HG02973 (cell line): ENCODE data around the gene IL12RB2.

Experiments
- ATAC-seq: cut with Tn5 transposase; IDR thresholded peaks from one replicate; pipeline ENCODE4 v1.9.1; 2021; ENCODE audit warnings: moderate library complexity; ENCODE audit not compliant: unreplicated experiment

IL12RB2 gene

DNA sequence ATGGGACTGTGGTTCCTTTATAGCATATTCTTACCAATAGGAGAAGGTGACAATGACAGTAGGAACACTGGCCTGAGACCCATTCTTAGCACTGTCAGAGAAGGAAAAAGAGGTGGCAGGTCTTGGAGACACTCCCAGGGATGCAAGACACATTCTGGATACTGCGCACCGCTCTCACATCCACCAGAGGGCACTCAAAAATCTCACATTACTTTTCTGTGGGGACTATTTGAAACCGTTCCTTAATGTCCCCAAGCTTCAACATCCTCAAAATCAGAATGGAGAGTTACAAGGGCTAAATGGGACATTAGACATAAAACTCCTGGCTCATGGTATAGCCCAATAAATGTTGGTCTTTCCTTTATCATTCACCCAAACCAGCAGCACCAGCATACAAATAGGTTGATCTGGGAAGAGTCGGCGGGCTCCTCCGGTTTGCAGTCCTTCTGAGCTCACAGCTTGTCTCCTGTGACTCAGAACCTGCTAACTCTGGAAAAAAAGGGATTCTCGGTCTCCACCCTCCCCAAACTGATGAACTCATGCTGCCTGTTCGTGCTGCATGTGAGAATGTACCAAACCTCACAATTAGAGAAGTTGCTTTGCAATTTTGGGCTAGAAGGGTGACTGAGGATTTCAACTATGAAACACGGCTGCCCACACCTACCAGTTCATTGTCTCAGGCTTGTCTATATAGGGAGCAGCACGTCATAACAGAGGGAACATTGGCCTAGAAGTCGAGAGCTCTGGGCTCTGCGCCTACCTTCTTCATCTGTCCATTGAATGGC, 40.2 kb downstream of the IL12RB2 start:
- ATAC-seq: no peak

DNA sequence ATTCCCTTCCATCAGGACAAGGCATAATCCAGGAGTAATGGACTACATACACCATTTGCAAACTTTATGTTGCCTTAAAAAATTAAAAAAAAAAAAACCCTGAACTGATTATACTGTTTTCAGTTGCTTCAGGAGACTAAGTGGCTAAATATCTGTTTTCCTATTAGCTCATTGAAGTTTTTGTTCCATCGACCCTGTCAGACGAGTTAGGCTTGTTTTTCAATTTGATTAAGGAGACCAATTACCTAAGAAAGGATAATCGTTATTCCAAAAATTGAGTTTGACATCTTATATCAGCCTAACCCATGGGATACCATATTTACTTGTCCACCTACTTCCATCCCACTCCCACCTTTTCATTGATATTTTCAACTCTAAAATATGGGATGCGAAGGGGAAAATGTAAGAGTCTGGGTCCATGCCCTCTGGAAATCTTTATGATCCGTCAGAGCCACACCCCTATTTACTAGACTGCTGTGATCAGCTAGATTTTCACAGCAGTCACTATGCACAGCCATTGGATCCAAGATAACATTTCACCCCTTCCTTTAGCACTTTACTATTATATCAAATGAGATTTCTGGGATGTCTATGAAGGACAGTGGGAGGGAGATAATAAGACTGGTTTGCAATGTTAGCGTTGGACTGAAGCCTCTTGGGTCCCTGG, 41.0 kb downstream of the IL12RB2 start:
- no peak for ATAC-seq

DNA sequence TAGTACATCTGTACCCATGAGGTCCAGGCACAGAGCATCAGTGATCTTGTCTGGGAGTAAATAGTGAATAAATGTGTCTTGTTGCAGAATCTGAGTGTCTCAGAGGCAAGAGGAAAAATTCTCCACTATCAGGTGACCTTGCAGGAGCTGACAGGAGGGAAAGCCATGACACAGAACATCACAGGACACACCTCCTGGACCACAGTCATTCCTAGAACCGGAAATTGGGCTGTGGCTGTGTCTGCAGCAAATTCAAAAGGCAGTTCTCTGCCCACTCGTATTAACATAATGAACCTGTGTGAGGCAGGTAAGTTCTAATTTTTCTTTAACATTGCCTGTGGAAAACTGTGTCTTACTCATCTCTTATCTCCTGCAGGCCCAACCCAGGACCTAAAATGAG, 43.1 kb downstream of the IL12RB2 start:
- peak; percentile 77 for ATAC-seq

DNA sequence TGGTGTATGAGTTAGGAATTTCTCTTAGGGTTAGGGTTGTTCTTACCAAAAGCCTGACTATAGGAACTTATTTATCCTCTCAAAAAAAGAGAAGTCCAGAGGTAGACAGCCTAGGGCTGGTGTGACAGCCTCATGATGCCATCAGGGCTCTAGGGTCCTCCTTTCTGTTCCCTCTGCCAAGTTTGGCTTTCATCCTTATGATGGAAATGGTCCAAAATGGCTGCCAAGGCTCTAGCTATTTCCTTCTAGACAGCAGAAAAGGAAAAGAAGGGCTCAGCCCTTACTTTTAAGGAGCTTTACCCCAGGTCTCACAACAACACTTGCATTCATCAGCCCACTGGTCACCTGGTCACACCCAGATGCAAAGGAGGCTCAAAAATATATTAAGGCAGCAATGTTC, 44.5 kb downstream of the IL12RB2 start:
- no peak for ATAC-seq

DNA sequence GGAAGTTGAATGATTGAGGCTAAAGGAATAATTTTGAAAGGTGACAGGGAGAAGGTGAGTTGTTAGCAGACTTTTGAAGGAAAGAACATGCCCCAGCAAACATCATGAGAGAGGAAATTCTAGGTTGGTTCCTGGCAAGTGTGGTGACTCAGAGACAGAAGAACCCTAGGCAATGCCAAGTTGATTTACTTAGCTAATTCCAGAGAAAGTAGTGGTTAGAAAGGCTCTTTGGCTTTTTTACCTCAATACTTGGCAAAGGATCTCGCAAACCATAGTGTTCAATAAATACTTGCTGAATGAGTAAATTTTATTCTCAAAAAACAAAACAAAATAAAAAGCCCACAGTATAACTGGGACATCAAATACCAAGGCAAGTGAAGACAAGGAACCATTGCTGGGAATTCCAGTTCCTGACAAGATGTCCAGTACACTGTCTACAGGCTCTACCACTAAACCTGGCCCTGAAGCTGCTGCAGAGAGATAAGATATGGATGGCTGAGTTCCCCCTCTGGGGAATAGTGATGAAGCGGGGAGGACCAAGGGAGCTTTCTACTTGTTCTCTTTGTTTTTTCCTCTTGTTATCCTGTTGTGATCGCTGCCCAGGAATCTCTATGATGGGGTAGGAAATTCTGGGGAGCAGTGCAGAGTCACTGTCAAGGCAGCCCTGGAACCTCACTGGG, 48.2 kb downstream of the IL12RB2 start:
- ATAC-seq: no peak

DNA sequence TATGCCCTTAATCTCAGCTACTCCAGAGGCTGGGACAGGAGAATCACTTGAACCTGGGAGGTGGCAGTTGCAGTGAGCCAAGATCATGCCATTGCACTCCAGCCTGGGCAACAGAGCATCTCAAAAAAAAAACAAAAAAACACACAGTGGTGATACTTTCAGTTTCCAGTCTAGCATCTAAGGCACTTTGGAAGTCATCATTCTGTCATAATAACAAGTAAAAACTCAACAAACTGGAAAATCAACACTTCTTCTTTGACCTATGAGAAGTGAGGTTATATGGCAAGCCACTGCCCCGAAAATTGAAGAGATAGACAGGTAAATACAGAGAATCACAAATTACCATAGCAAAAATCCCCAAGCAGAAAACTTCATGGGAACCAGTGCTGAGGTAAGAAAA, 51.9 kb downstream of the IL12RB2 start:
- no peak for ATAC-seq

DNA sequence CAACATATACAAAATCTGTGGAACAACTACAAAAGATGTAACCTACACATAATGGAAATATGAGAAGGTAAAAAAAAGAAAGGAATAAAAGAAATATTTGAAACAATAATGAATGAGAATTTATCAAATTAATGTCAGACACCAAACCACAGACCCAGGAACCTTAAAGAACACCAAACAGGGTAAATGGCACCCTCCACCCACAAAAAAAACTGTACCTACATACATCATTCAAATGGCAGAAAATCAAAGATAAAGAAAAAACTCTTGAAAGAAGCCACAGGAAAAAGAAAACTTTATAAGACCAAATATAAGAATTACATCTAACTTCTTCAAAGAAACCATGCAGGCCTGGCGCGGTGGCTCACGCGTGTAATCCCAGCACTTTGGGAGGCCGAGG, 54.0 kb downstream of the IL12RB2 start:
- no peak for ATAC-seq

DNA sequence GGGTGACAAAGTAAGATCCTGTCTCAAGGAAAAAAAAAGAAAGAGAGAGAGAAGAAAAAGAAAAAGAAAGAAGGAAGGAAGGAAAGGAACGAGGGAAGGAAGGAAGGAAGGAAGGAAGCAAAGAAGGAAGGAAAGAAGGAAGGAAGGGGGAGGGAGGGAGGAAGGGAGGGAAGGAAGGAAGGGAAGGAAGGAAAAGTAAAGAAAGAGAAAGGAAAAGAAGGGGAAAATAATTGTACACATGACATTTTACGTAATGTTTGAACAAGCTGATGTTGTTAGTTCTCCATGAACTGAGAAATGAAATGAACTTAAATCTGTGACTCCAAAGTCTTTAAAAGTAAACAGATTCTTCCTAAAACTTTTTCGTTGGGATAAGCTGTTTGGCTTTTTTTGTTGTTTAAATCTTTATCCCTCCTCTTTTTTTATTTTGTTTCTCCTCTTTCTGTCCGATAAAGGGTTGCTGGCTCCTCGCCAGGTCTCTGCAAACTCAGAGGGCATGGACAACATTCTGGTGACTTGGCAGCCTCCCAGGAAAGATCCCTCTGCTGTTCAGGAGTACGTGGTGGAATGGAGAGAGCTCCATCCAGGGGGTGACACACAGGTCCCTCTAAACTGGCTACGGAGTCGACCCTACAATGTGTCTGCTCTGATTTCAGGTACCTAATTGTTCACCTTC, 59.8 kb downstream of the IL12RB2 start:
- ATAC-seq: no peak

DNA sequence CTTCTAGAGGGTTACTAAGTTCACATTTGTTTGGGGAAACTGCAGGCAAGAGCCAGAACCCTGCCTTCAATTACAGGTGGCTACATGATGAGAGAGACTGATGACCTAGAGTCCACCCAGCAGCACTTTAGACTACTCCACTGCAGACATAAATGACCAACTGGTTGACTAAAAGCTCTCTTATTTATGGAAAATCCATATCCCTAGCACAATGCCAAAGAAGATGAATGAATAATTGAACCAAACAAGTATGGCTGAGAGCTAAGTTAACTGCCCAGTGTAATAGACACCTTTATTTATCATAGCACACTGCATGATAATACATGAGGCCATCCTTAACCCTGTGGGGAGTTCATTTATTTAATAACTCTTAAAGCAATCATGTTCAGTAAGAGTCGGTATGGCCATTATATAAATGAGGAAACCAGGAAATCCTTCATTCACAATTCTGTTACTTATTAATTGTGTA, 60.4 kb downstream of the IL12RB2 start:
- no peak for ATAC-seq

DNA sequence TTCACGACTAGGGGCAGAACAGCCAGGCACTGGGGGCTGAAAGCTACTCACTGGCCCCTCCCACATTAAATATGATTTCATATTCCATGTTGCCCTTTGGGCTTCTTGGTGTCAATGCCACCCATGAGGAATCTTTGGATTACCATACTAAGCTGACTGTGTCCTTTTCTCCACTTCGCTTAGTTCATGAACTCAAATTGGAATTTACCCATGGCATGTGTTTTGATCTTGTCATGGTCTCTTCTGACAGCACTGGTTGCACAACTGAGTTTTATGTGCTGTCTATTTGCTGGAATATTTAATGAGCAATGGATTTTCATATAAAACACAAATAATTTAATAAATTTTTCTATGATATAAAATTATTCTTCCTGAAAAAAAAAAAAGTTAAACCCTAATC, 63.4 kb downstream of the IL12RB2 start:
- no peak for ATAC-seq

DNA sequence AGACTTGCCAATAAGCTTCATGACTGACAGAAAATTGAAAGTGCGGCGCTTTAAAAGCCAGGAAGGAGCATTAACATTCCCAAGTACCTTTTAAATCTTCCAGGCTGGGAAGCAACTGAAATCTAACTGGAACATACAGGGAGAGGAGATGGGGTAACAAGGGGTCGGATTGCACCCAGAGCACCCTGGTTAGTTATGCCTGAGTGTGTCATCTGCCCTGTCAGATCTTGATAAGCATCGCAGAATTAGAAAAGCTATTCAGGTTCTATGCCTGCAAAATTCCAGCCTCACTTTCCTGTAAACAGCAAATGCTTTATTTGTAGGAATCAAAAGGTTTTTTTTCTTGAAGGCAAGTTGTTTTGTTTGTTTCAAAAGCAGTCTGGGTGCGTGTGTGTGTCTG, 64.0 kb downstream of the IL12RB2 start:
- no peak for ATAC-seq

DNA sequence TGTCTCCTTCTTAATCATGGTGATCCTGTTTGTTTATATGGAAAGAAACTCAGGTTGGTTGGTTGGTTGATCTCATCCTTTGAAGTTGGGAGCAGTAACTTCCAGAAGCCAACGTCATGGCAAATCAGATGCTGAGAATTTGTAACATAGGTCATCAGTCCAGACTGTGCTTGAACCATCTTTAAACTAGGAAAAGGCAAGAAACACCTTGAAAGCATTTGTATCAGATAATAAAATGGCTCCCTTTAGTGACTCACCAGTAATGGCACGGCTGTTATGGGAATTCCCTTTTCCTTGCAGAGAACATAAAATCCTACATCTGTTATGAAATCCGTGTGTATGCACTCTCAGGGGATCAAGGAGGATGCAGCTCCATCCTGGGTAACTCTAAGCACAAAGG, 64.5 kb downstream of the IL12RB2 start:
- no peak for ATAC-seq

DNA sequence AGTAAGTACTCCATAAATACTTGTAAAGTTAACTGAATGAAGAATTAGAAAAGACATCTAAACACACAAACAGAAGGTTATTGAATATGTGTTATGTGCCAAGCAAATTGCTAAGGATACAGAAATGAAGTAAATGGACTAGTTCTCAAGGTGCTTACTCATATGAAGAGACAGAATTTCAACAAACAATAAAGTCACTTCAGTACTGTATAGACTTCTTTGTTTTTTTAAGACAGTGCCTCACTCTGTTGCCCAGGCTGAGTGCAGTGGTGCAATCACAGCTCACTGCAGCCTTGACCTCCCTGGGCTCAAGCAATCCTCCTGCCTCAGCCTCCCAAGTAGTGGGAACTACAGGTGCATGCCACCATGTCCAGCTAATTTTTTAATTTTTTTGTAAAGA, 65.2 kb downstream of the IL12RB2 start:
- no peak for ATAC-seq

DNA sequence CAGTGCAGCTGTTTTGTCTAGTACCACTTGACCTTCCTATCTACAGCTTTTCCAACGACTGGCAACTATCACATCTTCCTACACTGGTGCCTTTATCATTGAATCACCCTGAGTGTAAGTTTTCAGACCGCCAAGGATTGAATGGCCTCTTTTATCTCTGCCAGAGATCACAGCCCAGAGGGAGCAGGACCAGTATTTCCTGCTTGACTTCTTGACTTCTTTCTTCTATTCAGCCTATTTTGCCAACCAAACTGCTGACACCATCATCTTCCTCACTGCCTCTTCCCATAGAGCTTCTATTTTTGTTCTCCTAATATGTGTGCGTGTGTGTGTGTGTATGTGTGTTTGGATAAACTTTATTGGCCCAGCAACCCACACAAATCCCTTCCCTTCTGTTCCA, 68.7 kb downstream of the IL12RB2 start:
- no peak for ATAC-seq

DNA sequence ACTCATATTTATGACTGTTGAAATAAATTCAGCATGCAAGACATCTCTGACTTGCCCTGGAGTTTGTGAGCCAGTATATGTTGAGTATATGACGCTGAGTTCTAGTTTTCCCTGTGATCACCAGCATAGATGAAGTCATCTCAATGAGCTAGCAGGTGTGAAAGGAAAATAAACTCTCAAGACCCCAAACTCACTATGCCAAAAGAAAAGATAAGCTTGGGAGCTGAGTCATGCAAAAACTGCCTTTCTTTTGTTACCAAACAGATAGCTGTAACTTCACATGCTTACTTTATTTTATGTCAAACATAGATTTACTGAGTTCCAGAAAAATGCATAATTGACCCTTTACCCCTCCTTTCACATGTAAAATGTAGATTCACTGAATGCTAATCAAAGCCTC, 69.6 kb downstream of the IL12RB2 start:
- ATAC-seq: no peak

DNA sequence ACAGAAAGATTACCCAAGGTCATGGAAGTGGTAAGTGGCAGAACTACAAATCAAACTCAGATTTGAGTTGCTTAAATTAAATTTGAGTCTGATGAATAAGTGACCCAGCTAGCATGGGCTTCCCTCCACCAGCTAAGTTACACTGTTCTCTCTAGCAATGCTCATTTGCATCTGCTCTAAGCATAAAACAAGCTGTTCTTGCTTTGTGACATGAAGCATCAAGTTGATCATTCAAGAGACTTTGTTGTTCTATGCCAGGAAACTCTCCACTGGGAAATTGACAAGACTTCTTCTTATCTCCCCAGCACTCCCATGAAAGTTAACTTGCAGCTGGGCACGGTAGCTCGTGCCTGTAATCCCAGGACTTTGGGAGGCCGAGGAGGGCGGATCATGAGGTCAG, 73.5 kb downstream of the IL12RB2 start:
- no peak for ATAC-seq

DNA sequence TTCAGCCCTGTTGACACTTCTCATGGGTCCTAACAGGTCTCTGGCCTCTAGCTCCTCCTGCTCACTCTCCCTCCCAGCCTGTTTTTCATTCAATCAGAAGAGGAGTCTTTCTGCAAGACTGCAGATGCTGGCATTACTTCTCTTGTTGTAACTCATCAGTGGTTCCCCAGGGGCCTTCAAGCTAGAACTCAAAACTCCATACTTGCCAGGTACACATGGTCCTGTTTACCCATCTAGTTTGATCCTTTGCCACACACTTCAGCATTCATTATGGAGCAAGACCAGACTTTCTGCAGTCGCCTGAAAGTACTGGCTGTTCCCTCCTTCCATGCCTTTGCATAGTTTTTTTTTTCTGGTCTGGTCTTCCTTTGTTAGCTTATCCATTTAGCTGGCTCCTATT, 74.6 kb downstream of the IL12RB2 start:
- no peak for ATAC-seq

DNA sequence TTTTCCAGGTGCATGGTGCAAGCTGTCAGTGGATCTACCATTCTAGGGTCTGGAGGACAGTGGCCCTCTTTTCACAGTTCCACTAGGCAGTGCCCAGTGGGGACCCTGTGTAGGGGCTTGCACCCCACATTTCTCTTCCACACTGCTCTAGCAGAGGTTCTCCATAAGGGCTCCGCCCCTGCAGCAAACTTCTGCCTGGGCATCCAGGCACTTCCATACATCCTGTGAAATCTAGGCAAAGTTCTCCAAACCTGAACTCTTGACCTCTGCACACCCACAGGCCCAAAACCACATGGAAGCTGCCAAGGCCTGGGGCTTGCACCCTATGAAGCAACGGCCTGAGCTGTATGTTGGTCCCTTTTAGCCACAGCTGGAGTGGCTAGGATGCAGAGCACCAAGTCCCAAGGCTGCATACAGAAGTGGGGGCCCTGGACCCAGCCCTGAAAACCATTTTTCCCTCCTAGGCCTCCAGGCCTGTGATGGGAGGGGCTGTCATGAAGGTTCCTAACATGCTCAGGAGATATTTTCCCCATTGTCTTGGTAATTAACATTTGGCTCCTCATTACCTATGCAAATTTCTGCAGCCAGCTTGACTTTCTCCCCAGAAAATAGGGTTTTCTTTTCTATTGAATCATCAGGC, 76.4 kb downstream of the IL12RB2 start:
- ATAC-seq: no peak

DNA sequence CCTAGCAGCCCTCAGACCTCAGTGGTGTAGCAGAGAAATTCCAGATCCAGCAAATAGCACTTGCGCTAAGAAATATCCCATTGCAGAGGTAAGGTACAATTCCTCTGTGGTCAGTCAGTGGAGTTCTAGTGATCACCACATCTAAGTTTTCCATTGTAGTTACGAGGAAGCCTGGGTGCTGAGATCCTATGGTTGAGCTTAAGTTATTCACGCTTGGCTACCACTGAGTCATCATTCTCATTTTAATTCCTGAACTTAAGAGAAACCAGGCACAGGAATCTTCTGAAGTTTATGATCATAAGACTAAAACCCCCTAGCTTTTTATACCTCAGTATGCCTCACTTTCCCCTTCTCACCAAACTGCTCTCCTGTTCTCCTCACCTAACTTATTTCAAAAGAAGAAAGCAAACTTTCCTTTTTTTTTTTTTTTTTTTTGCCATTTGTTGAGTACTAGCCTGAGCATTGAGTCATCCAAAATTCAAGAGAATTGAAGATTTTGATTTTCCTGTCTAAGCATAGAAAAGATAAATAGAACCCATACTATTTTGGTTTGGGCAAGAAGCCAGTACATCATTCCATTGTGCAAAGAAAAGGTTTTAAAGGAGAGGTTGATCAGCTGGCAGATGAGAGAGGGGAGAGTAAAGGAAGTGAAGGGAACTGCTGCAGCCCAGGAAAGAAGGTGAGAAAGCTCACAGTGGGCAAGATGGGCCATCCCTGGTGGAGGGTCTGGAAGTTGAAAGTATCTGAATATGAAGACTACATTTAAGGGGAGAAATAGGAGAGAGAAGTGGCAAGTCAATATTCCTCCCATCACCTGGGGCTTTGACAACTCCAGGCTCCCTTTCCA, 82.6 kb downstream of the IL12RB2 start:
- no peak for ATAC-seq

DNA sequence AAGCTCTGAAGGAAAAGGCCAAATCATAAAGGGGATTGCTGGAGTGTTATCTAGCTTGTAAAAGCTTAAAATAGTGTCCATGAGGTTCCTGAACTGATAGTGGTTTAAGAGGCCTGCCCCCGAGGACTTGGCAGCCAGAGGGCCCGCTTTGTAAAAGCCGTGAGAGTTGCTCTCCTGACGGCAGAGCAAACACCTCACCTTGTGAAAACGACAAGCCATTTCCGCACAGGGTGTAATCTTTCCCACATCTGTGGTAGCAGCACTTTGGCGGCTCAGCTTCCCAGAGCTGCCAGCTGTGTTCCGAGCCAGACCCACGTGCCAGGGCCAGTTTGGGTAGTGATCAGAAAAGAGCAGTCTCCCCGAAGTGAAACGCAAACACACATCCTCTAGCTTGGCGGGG, 85.6 kb downstream of the IL12RB2 start:
- no peak for ATAC-seq
